ENCODE measurements around the gene RPS6KC1. TPM values are rescaled to one million over a fixed set of nuclear protein-coding genes. Genes with fewer than 3 reads are reported as not detected.
"Not testable (repeated sequence)": the region's sequence is repeated elsewhere in the genome, so short reads cannot be mapped to it uniquely, and the experiment has no call there.

RPS6KC1 gene
- polyA plus RNA-seq, 3 donors: 23.0 to 26.2 (median 25.2) TPM

DNA sequence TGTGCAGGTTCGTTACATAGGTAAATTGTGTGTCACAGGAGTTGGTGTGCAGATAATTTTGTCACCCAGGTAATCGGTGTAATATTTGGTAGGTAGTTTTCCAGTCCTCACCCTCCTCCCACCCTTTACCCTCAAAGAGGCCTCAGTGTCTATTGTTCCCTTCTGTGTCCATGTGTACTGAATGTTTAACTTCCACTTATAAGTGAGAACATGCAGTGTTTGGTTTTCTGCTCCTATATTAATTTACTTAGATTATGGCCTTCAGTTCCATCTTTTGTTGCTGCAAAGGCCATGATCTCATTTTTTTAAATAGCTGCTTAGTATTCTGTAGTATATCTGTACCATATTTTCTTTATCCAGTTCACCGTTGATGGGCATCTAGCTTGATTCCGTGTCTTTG, 87.3 kb downstream of the RPS6KC1 start:
- no peak for DNase-seq (ENCODE audit: low read depth in 3 of 3, low spot score in 2 of 3)

DNA sequence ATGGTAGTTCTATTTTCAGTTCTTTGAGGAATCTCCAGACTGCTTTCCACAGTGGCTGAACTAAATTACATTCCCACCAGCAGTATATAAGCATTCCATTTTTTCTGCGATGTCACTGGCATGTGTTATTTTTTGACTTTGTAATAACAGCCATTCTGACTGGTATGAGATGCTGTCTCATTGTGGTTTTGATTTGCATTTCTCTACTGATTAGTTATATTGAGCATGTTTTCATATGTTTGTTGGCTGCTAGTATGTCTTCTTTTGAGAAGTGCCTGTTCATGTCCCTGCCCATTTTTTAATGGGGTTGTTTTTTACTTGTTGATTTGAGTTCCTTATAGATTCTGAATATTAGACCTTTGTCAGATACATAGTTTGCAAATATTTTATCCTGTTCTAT, 87.9 kb downstream of the RPS6KC1 start:
- DNase-seq (ENCODE audit: low read depth in 3 of 3, low spot score in 2 of 3): no peak

DNA sequence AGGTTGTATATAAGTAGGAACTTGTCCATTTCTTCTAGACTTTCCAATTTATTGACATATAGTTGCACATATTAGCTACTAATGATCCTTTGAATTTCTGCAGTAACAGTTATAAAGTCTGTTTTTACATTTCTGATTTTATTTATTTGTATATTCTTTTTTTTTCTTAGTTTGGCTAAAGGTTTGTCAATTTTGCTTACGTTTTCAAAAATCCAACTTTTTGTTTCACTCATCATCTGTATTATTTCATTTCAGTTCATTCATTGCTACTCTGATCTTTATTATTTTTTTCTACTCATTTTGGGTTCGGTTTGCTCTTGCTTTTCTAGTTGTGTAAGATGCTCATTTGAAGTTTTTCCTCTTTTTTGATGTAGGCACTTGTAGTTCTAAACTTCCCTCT, 97.9 kb downstream of the RPS6KC1 start:
- DNase-seq (ENCODE audit: low read depth in 3 of 3, low spot score in 2 of 3): no peak

DNA sequence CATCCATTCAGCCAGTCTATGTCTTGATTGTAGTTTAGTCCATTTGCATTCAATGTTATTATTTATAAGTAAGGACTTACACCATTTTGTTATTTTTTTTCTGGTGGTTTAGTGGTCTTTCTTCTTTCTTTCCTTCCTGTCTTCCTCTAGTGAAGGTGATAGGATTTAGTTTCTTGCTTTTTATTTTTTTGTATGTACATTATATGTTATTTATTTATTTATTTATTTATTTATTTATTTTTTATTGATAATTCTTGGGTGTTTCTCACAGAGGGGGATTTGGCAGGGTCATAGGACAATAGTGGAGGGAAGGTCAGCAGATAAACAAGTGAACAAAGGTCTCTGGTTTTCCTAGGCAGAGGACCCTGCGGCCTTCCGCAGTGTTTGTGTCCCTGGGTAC, 99.0 kb downstream of the RPS6KC1 start:
- not testable (repeated sequence) for DNase-seq (ENCODE audit: low read depth in 3 of 3, low spot score in 2 of 3)

DNA sequence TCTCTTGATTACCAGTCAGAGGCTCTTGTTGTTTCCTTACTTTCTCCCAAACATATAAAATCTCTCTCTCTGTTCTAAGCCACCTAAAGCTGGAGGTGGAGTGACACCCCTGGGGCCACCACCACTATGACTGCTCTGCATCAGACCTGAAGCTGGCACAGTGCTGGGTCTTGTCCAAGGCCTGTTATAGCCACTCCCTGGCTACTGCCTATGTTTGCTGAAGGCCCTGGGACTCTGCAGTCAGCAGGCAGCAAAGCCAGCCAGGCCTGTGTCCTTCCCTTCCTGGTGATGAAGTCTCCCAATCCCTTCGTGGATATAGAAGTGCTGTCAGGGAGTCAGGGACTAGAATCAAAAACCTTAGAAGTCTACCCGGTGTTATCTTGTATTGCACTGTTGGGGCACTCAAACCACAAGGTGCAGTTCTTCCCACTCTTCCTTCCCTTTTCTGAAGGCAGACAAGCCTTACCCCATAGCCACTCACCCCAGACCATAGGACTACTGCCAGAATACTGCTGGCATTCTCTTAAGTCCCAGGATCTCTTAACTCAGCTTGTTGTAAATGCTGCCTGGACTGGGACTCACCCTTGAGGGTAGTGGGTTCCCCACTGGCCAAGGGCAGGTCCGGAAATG, 103.1 kb downstream of the RPS6KC1 start:
- no peak for DNase-seq (ENCODE audit: low read depth in 3 of 3, low spot score in 2 of 3)

DNA sequence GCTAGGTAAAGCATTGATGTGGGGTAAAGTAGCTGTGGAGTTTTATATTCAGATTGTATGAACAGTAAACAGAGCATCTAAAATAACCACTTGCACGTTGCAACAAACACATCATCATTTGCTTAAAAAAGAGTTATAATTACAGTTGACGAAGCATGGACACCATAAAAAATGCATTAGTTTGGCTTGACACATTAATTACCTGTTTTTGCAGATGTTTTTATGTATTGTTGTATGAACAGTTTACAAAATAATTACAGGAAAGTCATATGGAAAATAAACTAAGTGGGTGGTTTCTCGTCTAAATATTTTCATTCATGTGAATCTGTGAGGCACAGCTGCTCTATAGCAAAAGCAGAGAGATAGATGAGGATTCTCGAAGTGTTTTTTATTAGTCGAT, 108.3 kb downstream of the RPS6KC1 start:
- no peak for DNase-seq (ENCODE audit: low read depth in 3 of 3, low spot score in 2 of 3)

DNA sequence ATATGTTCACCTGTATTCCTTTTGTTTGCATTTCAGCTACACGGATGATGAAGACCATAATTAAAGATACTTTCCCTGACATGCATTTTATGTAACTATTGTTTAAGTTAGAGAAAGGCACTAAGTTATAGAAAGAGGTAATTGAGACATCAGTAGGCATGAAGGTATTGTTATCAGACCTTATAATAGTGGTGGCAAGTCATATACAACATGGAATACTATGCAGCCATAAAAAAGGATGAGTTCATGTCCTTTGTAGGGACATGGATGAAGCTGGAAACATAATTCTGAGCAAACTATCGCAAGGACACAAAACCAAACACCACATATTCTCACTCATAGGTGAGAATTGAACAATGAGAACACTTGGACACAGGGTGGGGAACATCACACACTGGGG, 109.4 kb downstream of the RPS6KC1 start:
- not testable (repeated sequence) for DNase-seq (ENCODE audit: low read depth in 3 of 3, low spot score in 2 of 3)

DNA sequence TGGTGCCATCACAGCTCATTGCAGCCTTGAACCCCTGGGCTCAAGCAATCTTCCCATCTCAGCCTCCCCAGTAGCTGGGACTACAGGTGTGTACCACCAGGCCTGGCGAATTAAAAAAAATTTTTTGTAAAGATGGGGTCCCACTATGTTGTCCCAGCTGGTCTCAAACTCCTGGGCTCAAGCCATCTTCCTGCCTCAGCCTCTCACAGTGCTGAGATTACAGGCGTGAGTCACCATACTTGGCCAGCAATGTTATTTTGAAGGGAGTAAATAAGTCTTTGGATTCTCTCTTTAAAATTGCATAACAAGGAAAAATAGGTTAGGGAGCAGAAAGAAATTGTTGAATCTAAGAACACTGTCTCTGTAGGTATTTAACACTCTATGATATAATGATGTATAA, 111.3 kb downstream of the RPS6KC1 start:
- DNase-seq (ENCODE audit: low read depth in 3 of 3, low spot score in 2 of 3): no peak

DNA sequence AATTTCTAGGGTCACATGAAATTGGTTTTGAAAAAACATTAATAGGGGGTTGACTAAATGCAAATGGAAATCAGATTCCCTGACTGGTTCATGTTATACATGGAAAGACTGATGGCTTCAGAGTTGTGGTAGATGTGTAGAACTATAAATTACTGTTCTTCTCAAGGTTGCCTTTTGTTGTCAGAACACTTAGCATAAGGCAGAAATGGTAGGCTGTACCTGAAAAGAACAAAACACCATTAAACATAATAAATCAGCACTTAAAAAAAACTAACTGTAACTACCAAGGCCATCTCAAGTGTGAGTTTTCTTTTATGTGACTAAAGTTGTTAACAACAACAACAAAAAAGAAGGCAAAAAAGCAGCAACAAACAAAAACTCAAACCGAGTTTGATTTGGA, 111.8 kb downstream of the RPS6KC1 start:
- no peak for DNase-seq (ENCODE audit: low read depth in 3 of 3, low spot score in 2 of 3)

DNA sequence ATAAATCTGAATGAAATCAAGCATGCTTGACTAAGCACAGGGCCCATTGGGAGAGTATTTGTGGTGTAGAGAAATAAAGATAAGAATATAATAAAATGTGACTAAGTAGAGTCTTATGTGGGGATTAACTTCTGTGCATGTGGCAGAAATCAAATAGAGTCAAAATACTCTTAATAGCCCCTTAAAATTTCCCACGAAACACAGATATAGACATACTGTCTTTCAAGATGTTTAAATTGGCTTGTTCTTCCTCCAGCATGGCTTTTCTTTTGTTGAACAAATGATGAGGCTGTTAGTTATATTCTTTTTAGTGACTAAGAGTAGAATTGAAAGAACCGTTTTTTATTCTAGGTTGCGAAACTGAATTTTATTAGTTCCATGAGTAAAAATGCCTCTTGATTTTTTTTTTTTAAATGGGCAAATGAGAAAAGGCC, 112.3 kb downstream of the RPS6KC1 start:
- no peak for DNase-seq (ENCODE audit: low read depth in 3 of 3, low spot score in 2 of 3)

DNA sequence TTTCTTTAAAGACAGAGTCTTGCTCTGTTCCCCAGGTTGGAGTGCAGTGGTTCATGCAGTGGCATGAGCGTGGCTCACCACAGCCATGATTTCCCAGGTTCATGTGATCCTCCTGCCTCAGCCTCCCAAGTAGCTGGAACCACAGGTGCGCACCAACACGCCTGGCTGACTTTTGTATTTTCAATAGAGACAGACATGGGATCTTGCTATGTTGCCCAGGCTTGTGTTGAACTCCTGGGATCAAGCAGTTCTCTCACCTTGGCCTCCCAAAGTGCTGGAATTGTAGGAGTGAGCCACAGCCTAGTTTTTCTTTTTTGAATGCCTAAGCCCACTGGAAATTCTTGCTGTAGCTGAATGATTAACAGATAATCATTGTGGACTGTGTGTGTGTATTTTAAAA, 113.5 kb downstream of the RPS6KC1 start:
- DNase-seq (ENCODE audit: low read depth in 3 of 3, low spot score in 2 of 3): no peak

DNA sequence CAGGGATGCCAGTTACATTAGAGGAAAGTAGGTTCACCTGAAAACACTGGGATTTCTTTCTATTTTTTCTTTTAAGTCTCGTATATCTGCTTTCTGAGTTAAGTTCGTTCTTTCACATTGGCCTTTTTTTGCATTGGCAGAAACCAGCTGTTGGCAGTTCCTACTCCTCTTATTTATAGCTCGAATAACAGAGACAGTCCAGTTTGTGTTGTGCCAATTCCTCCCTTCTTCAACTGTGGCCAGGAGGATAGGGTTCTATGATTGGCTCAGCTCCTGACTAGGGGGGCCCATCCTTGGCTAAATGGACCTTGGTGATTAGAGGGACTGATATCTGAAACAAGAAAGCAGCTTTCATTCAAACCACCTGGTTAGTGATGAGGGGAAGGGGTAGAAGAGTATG, 115.8 kb downstream of the RPS6KC1 start:
- no peak for DNase-seq (ENCODE audit: low read depth in 3 of 3, low spot score in 2 of 3)

DNA sequence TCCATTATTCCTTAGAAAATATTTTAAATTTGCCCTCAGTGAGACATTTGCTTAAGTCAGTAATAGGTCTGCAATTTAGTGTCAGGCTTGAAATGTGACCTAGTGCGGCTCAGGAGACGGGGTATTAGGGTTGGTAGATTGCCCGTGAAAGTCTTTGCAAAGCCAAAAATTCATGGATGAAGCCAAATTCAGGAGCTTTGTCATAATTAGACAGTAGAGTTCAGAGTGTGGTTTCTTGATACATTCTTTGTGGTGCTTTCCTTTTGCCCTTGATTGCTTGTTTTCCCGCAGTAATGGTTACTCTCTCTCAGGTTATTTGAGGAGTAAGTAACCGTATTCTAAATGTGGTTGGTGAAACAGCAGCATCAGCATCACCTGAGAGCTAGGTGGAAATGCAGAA, 120.7 kb downstream of the RPS6KC1 start:
- no peak for DNase-seq (ENCODE audit: low read depth in 3 of 3, low spot score in 2 of 3)

DNA sequence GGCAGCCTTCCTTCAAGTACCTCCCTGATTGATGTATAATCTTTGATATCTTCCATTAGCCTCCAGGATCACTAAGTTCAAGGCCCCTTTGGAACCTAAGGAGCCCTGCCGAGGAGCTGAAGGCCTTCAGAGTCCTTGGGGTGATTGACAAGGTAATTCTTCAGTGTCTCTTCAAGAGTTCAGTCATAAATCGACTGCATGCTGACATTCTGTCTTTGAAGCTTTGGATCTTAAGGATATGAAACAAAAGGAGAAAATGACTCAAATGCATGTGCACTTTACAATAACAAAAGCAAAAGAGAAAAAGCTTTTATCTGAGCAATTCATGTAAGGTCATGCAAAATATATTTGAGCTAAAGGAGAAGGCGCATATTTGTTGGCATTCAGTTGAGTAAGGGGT, 125.3 kb downstream of the RPS6KC1 start:
- no peak for DNase-seq (ENCODE audit: low read depth in 3 of 3, low spot score in 2 of 3)

DNA sequence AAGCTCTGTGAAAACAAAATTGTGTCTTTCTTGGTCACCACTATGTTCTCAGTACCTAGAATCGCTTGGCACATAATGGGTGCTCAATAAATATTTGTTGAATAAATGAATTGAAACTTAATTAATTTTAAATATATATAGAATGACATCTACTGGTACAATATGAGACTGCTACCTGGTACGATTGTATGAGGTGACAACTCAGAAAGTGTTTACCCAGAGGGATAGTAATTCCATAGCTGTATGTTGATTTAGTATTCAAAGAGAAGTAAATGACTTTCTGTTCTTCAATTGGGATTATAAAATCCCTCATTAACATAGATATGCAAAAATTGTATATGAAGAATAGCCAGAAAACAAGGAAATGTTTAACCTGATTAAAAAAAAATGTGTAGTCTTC, 128.7 kb downstream of the RPS6KC1 start:
- no peak for DNase-seq (ENCODE audit: low read depth in 3 of 3, low spot score in 2 of 3)

DNA sequence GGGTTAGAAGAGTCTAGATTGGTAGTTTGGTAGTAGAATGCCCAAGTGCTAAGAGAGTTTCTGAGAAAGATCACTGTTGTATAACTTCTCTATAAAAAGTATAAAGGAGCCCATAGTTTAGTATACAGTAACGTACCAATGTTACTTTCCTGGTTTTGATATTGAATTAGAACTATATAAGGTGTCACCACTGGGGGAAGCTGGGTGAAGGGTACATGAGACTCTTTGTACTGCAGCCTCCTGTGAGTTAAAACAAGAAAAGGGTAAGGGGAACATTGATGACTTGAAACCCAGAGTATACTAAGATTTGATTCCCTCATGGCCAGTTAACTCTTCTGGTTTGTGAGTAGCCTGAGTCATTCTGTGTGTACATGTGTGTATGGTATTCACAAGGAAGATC, 129.8 kb downstream of the RPS6KC1 start:
- no peak for DNase-seq (ENCODE audit: low read depth in 3 of 3, low spot score in 2 of 3)

DNA sequence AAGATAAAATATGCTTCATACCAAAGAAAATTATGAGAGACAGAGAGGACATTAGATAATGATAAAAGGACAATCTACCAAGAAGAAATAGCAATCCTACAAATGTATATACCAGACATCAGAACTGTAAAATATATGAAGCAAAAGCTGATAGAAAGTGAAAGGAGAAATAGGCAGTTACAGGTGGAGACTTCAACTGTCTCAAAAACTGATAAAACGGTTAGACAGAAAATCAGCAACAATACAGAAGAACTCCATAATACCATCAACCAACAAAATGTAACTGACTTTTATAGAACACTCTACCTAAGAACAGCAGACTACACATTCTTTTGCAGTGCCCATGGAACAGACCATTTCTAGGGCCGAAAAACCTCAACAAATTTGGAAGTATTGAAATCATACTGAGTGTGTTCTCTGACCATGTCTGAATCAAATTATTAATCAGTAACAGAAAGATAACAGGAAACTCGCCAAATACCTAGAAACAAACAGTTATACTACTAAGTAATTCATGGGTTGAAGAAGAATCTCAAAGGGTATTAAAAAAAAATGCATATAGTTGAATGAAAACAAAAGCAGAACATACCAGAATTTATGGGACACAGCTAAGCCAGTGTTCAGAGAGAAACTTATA, 132.1 kb downstream of the RPS6KC1 start:
- DNase-seq (ENCODE audit: low read depth in 3 of 3, low spot score in 2 of 3): no peak

DNA sequence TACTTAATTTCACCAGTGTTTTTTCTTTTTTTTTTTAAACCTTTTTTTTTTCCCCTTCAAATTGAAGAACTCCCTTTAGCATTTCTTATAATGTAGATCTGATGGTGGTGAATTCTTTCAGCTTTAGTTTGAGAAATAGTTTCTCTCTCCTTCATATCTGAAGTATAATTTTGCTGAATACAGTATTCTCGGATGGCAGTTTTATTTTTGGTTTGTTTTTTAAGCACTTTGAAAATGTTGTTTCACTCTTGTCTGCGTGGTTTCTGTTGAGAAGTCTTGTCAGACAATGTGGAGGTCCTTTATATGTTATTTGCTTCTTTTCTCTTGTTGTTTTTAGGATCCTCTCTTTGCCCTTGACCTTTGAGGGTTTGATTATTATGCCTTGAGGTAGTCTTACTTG, 135.1 kb downstream of the RPS6KC1 start:
- DNase-seq (ENCODE audit: low read depth in 3 of 3, low spot score in 2 of 3): peak in 1 of 3 donors; percentile 2

DNA sequence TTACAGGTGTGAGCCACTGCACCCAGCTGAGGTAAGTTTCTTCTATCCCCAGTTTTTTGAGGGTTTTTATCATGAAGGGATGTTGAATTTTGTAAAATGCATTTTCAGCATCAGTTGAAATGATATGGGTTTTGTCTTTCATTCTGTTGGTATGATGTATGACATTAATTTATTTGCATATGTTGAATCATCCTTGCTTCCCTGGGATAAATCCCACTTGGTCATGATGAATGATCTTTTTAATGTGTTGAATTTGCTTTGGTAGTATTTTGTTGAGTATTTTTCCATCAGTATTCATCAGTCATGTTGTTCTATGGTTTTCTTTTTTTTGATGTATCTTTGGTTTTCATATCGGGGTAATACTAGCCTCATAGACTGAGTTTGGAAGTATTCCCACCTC, 141.0 kb downstream of the RPS6KC1 start:
- DNase-seq (ENCODE audit: low read depth in 3 of 3, low spot score in 2 of 3): no peak

DNA sequence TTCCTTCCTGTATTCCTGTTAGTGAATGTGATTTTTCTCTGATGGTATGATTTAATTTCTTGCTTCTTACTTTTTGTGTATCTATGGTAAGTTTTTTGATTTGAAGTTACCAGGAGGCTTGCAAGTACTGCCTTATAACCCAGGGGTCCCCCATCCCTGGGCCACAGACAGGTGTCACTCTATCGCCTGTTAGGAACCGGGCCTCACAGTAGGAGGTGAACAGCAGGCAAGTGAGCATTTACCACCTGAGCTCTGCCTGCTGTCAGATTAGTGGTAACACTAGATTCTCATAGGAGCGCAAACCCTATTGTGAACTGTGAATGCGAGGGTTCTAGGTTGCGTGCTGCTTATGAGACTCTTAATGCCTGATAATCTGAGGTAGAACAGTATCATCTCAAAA, 143.3 kb downstream of the RPS6KC1 start:
- no peak for DNase-seq (ENCODE audit: low read depth in 3 of 3, low spot score in 2 of 3)

DNA sequence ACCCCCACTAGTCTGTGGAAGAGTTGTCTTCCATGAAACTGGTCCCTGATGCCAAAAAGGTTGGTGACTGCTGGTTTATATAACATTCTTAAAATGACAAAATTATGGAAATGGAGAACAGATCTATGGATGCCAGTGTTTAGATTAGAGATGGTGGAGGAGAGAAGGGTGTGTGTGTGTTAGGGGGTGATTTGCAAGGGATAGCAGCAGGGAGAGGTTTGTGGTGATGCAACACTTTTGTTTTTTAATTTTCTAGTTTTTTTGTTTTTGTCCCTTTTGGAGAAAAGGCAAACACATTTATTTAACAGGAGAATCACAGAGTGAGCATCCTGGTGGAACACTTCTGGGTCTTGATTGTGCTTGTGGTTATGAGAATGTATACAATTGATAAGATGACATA, 143.8 kb downstream of the RPS6KC1 start:
- no peak for DNase-seq (ENCODE audit: low read depth in 3 of 3, low spot score in 2 of 3)

DNA sequence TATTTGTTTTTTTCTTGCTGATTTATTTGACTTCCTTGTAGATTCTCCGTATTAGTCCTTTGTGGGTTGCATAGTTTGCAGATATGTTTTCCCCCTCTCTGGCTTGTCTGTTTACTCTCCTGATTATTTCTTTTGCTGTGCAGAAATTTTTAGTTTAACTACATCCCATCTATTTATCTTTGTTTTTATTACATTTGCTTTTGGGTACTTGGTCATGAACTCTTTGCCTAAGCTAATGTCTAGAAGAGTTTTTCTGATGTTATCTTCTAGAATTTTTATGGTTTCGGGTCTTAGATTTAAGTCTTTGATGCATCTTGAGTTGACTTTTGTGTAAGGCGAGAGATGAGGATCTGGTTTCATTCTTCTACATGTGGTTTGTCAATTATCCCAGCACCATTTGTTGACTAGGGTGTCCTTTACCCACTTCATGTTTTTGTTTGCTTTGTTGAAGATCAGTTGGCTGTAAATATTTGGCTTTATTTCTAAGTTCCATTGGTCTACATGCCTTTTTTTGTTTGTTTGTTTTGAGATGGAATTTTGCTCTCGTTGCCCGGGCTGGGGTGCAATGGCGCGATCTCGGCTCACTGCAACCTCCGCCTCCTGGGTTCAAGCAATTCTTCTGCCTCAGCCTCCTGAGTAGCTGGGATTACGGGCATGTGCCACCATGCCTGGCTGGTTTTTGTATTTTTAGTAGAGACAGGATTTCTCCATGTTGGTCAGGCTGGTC, 145.4 kb downstream of the RPS6KC1 start:
- DNase-seq (ENCODE audit: low read depth in 3 of 3, low spot score in 2 of 3): not testable (repeated sequence)
